HepG2 (cell line): ENCODE results near the gene TRIM31. TPM values are rescaled to one million over a fixed set of nuclear protein-coding genes. Genes with fewer than 3 reads are reported as not detected.

Experiments used
- AGO2 ChIP-seq: fragments of 200-400 bp; formaldehyde crosslinking; optimal IDR thresholded peaks from 2 replicates; pipeline ENCODE3; 2017; ENCODE audit warnings: mild to moderate bottlenecking, low read depth, low read length, moderate library complexity
- AHR ChIP-seq: IDR thresholded peaks from 2 replicates; pipeline ENCODE4 v1.6.1; 2018; ENCODE audit warnings: missing genetic modification reagents, missing compliant biosample characterization
- BCL6 ChIP-seq: IDR thresholded peaks from 2 replicates; pipeline ENCODE4 v1.6.1; 2016; ENCODE audit warnings: missing genetic modification reagents, missing compliant biosample characterization
- CEBPB ChIP-seq: IDR thresholded peaks from 2 replicates; pipeline ENCODE4 v1.6.1; 2011; ENCODE audit warnings: low read depth, low read length, improper control_type of control experiment, borderline replicate concordance
- DPF2 ChIP-seq: sonication (generic); formaldehyde crosslinking; IDR thresholded peaks from 2 replicates; pipeline ENCODE4 v1.4.0; 2020; ENCODE audit warnings: mild to moderate bottlenecking, low read depth, missing genetic modification reagents, borderline replicate concordance
- GRHL1 ChIP-seq: sonication (generic); formaldehyde crosslinking; conservative IDR thresholded peaks from 2 replicates; pipeline ENCODE4 v1.8.0; 2022; ENCODE audit warnings: missing genetic modification reagents
- HNF4G ChIP-seq, 2 experiments: sonication (generic) in 1 of 2; formaldehyde crosslinking in 1 of 2; IDR thresholded peaks; 2 replicates each; pipeline versions ENCODE4 v1.4.0 to v1.6.1; 2011 to 2020; ENCODE audit warnings: borderline replicate concordance in 2 of 2, low read depth in 2 of 2, mild to moderate bottlenecking in 2 of 2, low read length in 1 of 2, missing genetic modification reagents in 1 of 2, moderate library complexity in 1 of 2
- JUNB ChIP-seq: sonication (generic); formaldehyde crosslinking; IDR thresholded peaks from 2 replicates; pipeline ENCODE4 v1.8.0; 2022; ENCODE audit warnings: missing genetic modification reagents, mild to moderate bottlenecking, borderline replicate concordance
- JUND ChIP-seq: sonication (generic); formaldehyde crosslinking; IDR thresholded peaks from 2 replicates; pipeline ENCODE4 v1.8.0; 2022; ENCODE audit warnings: mild to moderate bottlenecking, missing genetic modification reagents
- MBD4 ChIP-seq: IDR thresholded peaks from 2 replicates; pipeline ENCODE4 v1.6.1; 2012; ENCODE audit warnings: low read length, inconsistent platforms, borderline replicate concordance
- MIXL1 ChIP-seq: IDR thresholded peaks from 2 replicates; pipeline ENCODE4 v1.6.1; 2016
- ZBTB4 ChIP-seq: sonication (generic); formaldehyde crosslinking; IDR thresholded peaks from 2 replicates; pipeline ENCODE4 v1.4.0; 2020; ENCODE audit warnings: missing genetic modification reagents, mild to moderate bottlenecking, borderline replicate concordance
- ZNF446 ChIP-seq: sonication (generic); formaldehyde crosslinking; IDR thresholded peaks from 2 replicates; pipeline ENCODE4 v1.5.0; 2020; ENCODE audit warnings: mild to moderate bottlenecking, missing genetic modification reagents
- ZNF512B ChIP-seq: sonication (generic); formaldehyde crosslinking; IDR thresholded peaks from 2 replicates; pipeline ENCODE4 v1.5.1; 2020; ENCODE audit warnings: missing genetic modification reagents, mild to moderate bottlenecking, borderline replicate concordance
- ZNF746 ChIP-seq: sonication (generic); formaldehyde crosslinking; IDR thresholded peaks from 2 replicates; pipeline ENCODE4 v1.8.0; 2022; ENCODE audit warnings: mild to moderate bottlenecking, missing genetic modification reagents
- ZNF816 ChIP-seq: sonication (generic); formaldehyde crosslinking; IDR thresholded peaks from 2 replicates; pipeline ENCODE4 v1.8.0; 2022; ENCODE audit warnings: missing genetic modification reagents, mild to moderate bottlenecking, borderline replicate concordance
- polyA plus RNA-seq, 8 experiments: library from polyadenylated mRNA; depleted of rRNA in 3 of 8; stranded (reverse) in 7 of 8; unstranded in 1 of 8; fragments of >200 nt; fragmentation: Illumina TruSeq in 4 of 8; extraction: Trizol in 4 of 8; gene quantifications; 2 replicates each; pipeline versions ENCODE4 v1.2.1 to v1.2.3, GENCODE V29; 2011 to 2016; ENCODE audit warnings: low read depth in 4 of 8, missing spikeins in 1 of 8, mixed read lengths in 1 of 8; ENCODE audit not compliant: insufficient read depth in 1 of 8
- total RNA-seq, 5 experiments: library from RNA; depleted of rRNA; stranded (reverse); fragments of >200 nt; fragmentation: Illumina TruSeq; extraction: Trizol; gene quantifications; 2 replicates each; pipeline ENCODE4 v1.2.3, GENCODE V29; 2016; ENCODE audit warnings: low read depth in 1 of 5

The TRIM31 gene
- total and polyA plus RNA-seq, 2 of the 13 experiments (the other 11 are each of a cell fraction or from before 2014, with no cell fraction given): 0.13 to 0.51 TPM

GRCh38 chr6:30130887-30131862 is 18.3 kb upstream of the TRIM31 start (continued):
- no peak for TF ChIP-seq MBD4
- no peak for TF ChIP-seq JUND (CRISPR knock-in tag)
- TF ChIP-seq ZNF446: no peak
- no peak for TF ChIP-seq GRHL1 (CRISPR knock-in tag)
- no peak for TF ChIP-seq AGO2
- TF ChIP-seq DPF2: no peak
- TF ChIP-seq HNF4G (IDR thresholded peaks at IDR 0.05; ENCODE audit: borderline replicate concordance, low read depth, low read length): no peak
- peak; percentile 58; the same call in 1 of the 2 replicates for TF ChIP-seq HNF4G (CRISPR knock-in tag; IDR thresholded peaks at IDR 0.05; ENCODE audit: borderline replicate concordance, low read depth)
- TF ChIP-seq AHR (CRISPR knock-in tag): no peak; the same call in 1 of the 2 replicates
- TF ChIP-seq JUNB (CRISPR knock-in tag): no peak
- no peak; the same call in 1 of the 2 replicates for TF ChIP-seq MIXL1 (CRISPR knock-in tag)
- no peak for TF ChIP-seq ZBTB4
- no peak for TF ChIP-seq CEBPB
- no peak for TF ChIP-seq ZNF746 (CRISPR knock-in tag)
- TF ChIP-seq ZNF816 (CRISPR knock-in tag): no peak
- peak; percentile 79; the same call in 1 of the 2 replicates for TF ChIP-seq ZNF512B
- TF ChIP-seq BCL6: peak; percentile 62
